HCT116 (cell line): ENCODE measurements around the gene RCSD1. TPM values are rescaled to one million over a fixed set of nuclear protein-coding genes. Genes with fewer than 3 reads are reported as not detected.
A peak's percentile ranks its signal among the peaks of the same experiment; 100 is the strongest.

ENCODE experiments used
- ATAC-seq: fragments of 200-7000 bp; cut with Tn5 transposase; 2 replicates; pipeline ENCODE4 v1.9.1; 2020; ENCODE audit warnings: mild to moderate bottlenecking, moderate library complexity
- BruUV-seq: library from RNA; stranded (reverse); fragments of 400-500 nt; replicated peaks from 2 replicates; lab custom pipeline; 2021; lab: Mats Ljungman, UMichigan
- CTCF ChIA-PET: fragments of 300-600 bp; sonication (Branson Sonifier 250); formaldehyde crosslinking; loops from one replicate; lab custom pipeline; 2021; ENCODE audit warnings: antibody characterized with exemption; lab: Charles Lee
- POLR2A ChIA-PET: fragments of 300-600, 350-600 bp; sonication (Branson Sonifier 250); formaldehyde crosslinking; loops from one replicate; lab custom pipeline; 2021; ENCODE audit warnings: antibody characterized with exemption; lab: Charles Lee
- RAD21 ChIA-PET, 2 experiments: fragments of 300-600 bp; sonication (Branson Sonifier 250); formaldehyde crosslinking; loops; one replicate each; lab custom pipeline; 2023; ENCODE audit warnings: low total read pairs in 2 of 2; ENCODE audit not compliant: uncharacterized antibody in 2 of 2, unreplicated experiment in 2 of 2, low non-redundant PET in 1 of 2; lab: Charles Lee
- DNase-seq: peaks from one replicate; pipeline ENCODE4 v3.0.0-alpha.2; 2010; ENCODE audit warnings: low read depth, low spot score
- H2AFZ ChIP-seq: fragments of 200-600 bp; shearing (Covaris generic), sonication (generic); 2 replicates; pipeline ENCODE4 v1.6.1; 2017; ENCODE audit warnings: low read depth, mixed run types, mixed read lengths, antibody characterized with exemption, low read length; ENCODE audit not compliant: poor library complexity, severe bottlenecking
- H3K27ac ChIP-seq: 2 replicates; pipeline ENCODE4 v1.5.1; 2012; ENCODE audit warnings: low read depth, low read length
- H3K27me3 ChIP-seq: fragments of 200-600 bp; sonication (generic); 2 replicates; pipeline ENCODE4 v1.6.1; 2016; ENCODE audit warnings: mixed run types, low read length, mixed read lengths; ENCODE audit not compliant: insufficient read depth
- H3K36me3 ChIP-seq, 2 experiments: fragments of 200-500 bp in 1 of 2; fragments of 200-600 bp in 1 of 2; sonication (Bioruptor generic) in 1 of 2; sonication (generic) in 1 of 2; 2 replicates each; pipeline versions ENCODE4 v1.5.1 to v1.6.1; 2014 to 2016; ENCODE audit warnings: low read length in 2 of 2, inconsistent platforms in 1 of 2, mixed read lengths in 1 of 2, mixed run types in 1 of 2; ENCODE audit not compliant: insufficient read depth in 2 of 2, control insufficient read depth in 1 of 2
- H3K4me1 ChIP-seq, 2 experiments: fragments of 200-600 bp in 1 of 2; sonication (generic) in 1 of 2; 2 replicates each; pipeline versions ENCODE4 v1.5.1 to v1.6.1; 2012 to 2017; ENCODE audit warnings: low read length in 2 of 2, inconsistent platforms in 1 of 2, mild to moderate bottlenecking in 1 of 2, mixed read lengths in 1 of 2, mixed run types in 1 of 2, moderate library complexity in 1 of 2; ENCODE audit not compliant: insufficient read depth in 2 of 2, control insufficient read depth in 1 of 2
- H3K4me2 ChIP-seq: fragments of 200-600 bp; sonication (generic); 2 replicates; pipeline ENCODE4 v1.6.1; 2017; ENCODE audit warnings: mixed run types, low read length, mixed read lengths
- H3K4me3 ChIP-seq, 2 experiments: fragments of 200-600 bp in 1 of 2; sonication (generic) in 1 of 2; replicated peaks in 1 of 2; 2 replicates each; pipeline ENCODE4 v1.5.1; 2011 to 2016; ENCODE audit warnings: low read length in 2 of 2, control low read depth in 1 of 2, low read depth in 1 of 2, mild to moderate bottlenecking in 1 of 2, mixed read lengths in 1 of 2, mixed run types in 1 of 2
- H3K79me2 ChIP-seq: fragments of 200-600 bp; sonication (generic); 2 replicates; pipeline ENCODE4 v1.6.1; 2017; ENCODE audit warnings: mild to moderate bottlenecking, mixed run types, low read length, moderate library complexity, mixed read lengths; ENCODE audit not compliant: insufficient read depth
- H3K9ac ChIP-seq: fragments of 200-600 bp; sonication (generic); 2 replicates; pipeline ENCODE4 v1.6.1; 2016; ENCODE audit warnings: low read length, mixed read lengths
- H3K9me2 ChIP-seq: fragments of 200-600 bp; sonication (generic), shearing (Covaris generic); 2 replicates; pipeline ENCODE4 v1.6.1; 2017; ENCODE audit warnings: mixed run types, mild to moderate bottlenecking, moderate library complexity; ENCODE audit not compliant: insufficient read depth
- H3K9me3 ChIP-seq, 2 experiments: fragments of 200-500 bp in 1 of 2; fragments of 200-600 bp in 1 of 2; sonication (Bioruptor generic) in 1 of 2; sonication (generic) in 1 of 2; 2 replicates each; pipeline ENCODE4 v1.6.1; 2014 to 2017; ENCODE audit warnings: low read length in 2 of 2, mixed read lengths in 2 of 2, inconsistent platforms in 1 of 2, low read depth in 1 of 2, mild to moderate bottlenecking in 1 of 2, mixed run types in 1 of 2, moderate library complexity in 1 of 2; ENCODE audit not compliant: control insufficient read depth in 1 of 2, insufficient read depth in 1 of 2
- H4K20me1 ChIP-seq: fragments of 200-600 bp; sonication (generic), shearing (Covaris generic); 2 replicates; pipeline ENCODE4 v1.6.1; 2017; ENCODE audit warnings: mixed run types, mild to moderate bottlenecking, moderate library complexity; ENCODE audit not compliant: insufficient read depth
- CBX3 ChIP-seq: IDR thresholded peaks from 2 replicates; pipeline ENCODE4 v1.6.1; 2012; ENCODE audit warnings: low read depth
- EZH2 ChIP-seq: fragments of 200-600 bp; sonication (generic); IDR thresholded peaks from 2 replicates; pipeline ENCODE4 v1.6.1; 2017; ENCODE audit warnings: antibody characterized with exemption, mixed run types
- FOSL1 ChIP-seq: IDR thresholded peaks from 2 replicates; pipeline ENCODE4 v1.6.1; 2012; ENCODE audit warnings: low read depth
- JUND ChIP-seq: IDR thresholded peaks from 2 replicates; pipeline ENCODE4 v1.6.1; 2012
- POLR2A ChIP-seq: IDR thresholded peaks from 2 replicates; pipeline ENCODE4 v1.7.0; 2011; ENCODE audit warnings: borderline replicate concordance; ENCODE audit not compliant: insufficient read depth, insufficient read length; ENCODE audit errors: extremely low read depth
- POLR2AphosphoS5 ChIP-seq: IDR thresholded peaks from 2 replicates; pipeline ENCODE4 v1.6.1; 2011; ENCODE audit warnings: mild to moderate bottlenecking, low read depth, low read length, moderate library complexity
- SIN3A ChIP-seq: IDR thresholded peaks from 2 replicates; pipeline ENCODE4 v1.6.1; 2012; ENCODE audit warnings: low read depth
- SP1 ChIP-seq: IDR thresholded peaks from 2 replicates; pipeline ENCODE4 v1.6.1; 2012; ENCODE audit warnings: low read depth
- YY1 ChIP-seq: IDR thresholded peaks from 2 replicates; pipeline ENCODE4 v1.6.1; 2011; ENCODE audit warnings: low read length, low read depth, moderate library complexity, mild to moderate bottlenecking; ENCODE audit not compliant: insufficient replicate concordance; ENCODE audit errors: extremely low read depth
- ZFX ChIP-seq: fragments of 450-650 bp; IDR thresholded peaks from 2 replicates; pipeline ENCODE4 v1.6.1; 2017
- ZNF274 ChIP-seq: fragments of 200-500 bp; sonication (Bioruptor generic); IDR thresholded peaks from 2 replicates; pipeline ENCODE4 v1.6.1; 2014; ENCODE audit warnings: mild to moderate bottlenecking, low read depth, low read length, inconsistent platforms
- intact Hi-C: fragments of 100-400 bp; cut with micrococcal nuclease; formaldehyde crosslinking; loops from 2 replicates; pipeline ENCODE4 v1.10.0; 2022
- total RNA-seq: library from RNA; stranded (reverse); gene quantifications from one replicate; pipeline ENCODE4 v1.2.1, GENCODE V29; 2021; ENCODE audit not compliant: unreplicated experiment
- TF ChIP-seq, protein P1 (sequence below): IDR thresholded peaks from 2 replicates; pipeline ENCODE4 v1.6.1; 2012
- TF ChIP-seq, protein P2 (sequence below): IDR thresholded peaks from 2 replicates; pipeline ENCODE4 v1.6.1; 2012
- TF ChIP-seq, protein P3 (sequence below), 3 experiments: fragments of 200-600 bp in 1 of 3; sonication (generic) in 1 of 3; IDR thresholded peaks in 2 of 3; conservative IDR thresholded peaks in 1 of 3; 2 replicates each; pipeline ENCODE4 v1.5.1; 2012 to 2017; ENCODE audit warnings: low read depth in 2 of 3, low read length in 2 of 3, antibody characterized with exemption in 1 of 3, borderline replicate concordance in 1 of 3, control low read depth in 1 of 3, mild to moderate bottlenecking in 1 of 3, mixed read lengths in 1 of 3, mixed run types in 1 of 3, moderate library complexity in 1 of 3; ENCODE audit not compliant: insufficient read depth in 1 of 3

Gene RCSD1
- total RNA-seq, 1 experiment from 2014 or later: 0.15 TPM

DNA sequence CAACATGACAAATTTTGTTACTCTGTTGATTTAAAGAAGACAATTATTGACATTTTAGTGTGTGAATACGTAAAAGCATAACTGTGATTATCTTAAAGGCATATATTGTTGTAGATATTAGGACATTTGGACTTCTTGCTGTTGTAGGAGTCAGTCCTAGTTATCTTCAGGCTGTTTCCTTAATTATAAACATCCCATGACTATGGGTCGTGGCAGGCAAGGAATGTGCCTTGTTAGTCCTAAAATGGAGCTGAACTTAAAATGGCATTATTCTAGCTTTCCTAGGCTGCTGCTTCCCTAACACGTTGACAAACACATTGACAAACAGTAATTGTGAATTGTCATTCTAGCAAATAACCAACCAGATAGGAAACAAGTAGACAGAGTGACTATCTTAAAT lies 87.3 kb downstream of the RCSD1 start:
- POLR2A ChIA-PET: no interaction called here
- H3K9me2 ChIP-seq: no peaks in the 10 kb centered on the region
- TF ChIP-seq JUND: no peak
- TF ChIP-seq SIN3A: no peak
- TF ChIP-seq EZH2: no peak
- no peak for TF ChIP-seq SP1
- no peak for TF ChIP-seq POLR2AphosphoS5
- H3K36me3 ChIP-seq: no peaks in the 10 kb centered on the region
- no TSS peak for BruUV-seq
- ATAC-seq (no peak), DNase-seq (no peak)
- no peak overlapping the region for H2AFZ ChIP-seq
- H3K4me1 ChIP-seq: peaks cover 15 to 42% of the 10 kb centered on the region in 2 experiments
- H3K79me2 ChIP-seq: peaks cover 3% of the 10 kb centered on the region
- no peak overlapping the region for H3K4me3 ChIP-seq
- H4K20me1 ChIP-seq: no peaks in the 10 kb centered on the region
- no peak overlapping the region; the same call in 1 of the 2 replicates for H3K27ac ChIP-seq
- CTCF ChIA-PET: interaction anchor here (1.0 to 1.8 kb wide), 3 partner anchors 86 to 365 kb away, joined by 3 to 11 read pairs (median 6); no protein-coding TSS in a partner anchor
- no peaks in the 10 kb centered on the region for H3K27me3 ChIP-seq
- intact Hi-C loops: no loop called here
- H3K9me3 ChIP-seq: no peaks in the 10 kb centered on the region
- H3K4me2 ChIP-seq: peak overlapping the region; percentile 93; the same call in 1 of the 2 replicates
- no peak overlapping the region for H3K9ac ChIP-seq
- RAD21 ChIA-PET: no interaction called here

DNA sequence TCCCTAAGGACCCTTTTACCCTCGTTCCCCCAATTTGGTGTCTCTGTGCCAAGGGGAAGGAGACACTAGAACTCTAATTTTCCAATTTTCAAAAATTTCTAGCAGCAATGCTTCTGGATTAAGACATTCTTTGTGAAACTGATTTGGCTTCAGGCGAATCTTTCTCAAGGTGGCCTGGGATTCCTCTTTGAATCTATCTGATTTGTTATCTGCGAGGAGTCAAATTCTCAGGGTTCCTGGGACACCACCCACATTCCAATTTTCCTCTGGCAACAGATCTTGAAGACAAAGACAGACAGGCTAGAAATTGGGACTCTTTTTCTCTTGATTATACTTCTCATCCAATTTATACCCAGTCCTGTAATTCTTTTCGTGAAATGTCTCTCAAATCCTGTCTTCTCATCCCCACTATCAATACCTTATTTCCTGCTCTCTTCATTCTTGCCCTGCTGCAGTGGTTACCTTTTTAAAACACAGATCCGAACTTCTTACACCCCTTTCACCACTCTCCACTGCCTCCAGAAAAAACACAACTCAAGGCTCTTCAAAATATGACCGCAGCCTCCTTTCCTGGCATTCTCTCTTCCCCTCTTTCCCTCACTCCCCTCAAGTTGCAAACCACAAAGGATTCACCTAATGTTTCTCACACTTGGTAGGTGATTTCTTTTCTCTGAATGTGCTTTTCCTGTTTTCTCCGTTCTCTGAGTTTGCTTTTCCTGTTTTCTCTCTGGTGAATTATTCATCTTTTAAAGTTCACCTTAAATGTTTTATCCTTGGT lies 89.1 kb downstream of the RCSD1 start:
- peak overlapping the region; percentile 5 for H2AFZ ChIP-seq
- no TSS peak for BruUV-seq
- no peaks in the 10 kb centered on the region for H3K9me2 ChIP-seq
- ChIA-PET RAD21 (no interaction called here), POLR2A (no interaction called here)
- H3K27me3 ChIP-seq: no peaks in the 10 kb centered on the region
- H3K27ac ChIP-seq: no peak overlapping the region
- intact Hi-C loops: no loop called here
- DNase-seq: no peak
- peaks cover 20% of the 10 kb centered on the region for H3K79me2 ChIP-seq
- H3K4me1 ChIP-seq: peaks cover 21 to 51% of the 10 kb centered on the region in 2 experiments
- H3K4me2 ChIP-seq: no peak overlapping the region
- H3K36me3 ChIP-seq: no peaks in the 10 kb centered on the region
- ATAC-seq: no peak
- no peak for TF ChIP-seq ZNF274
- TF ChIP-seq, protein P1, sequence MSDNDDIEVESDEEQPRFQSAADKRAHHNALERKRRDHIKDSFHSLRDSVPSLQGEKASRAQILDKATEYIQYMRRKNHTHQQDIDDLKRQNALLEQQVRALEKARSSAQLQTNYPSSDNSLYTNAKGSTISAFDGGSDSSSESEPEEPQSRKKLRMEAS: no peak
- TF ChIP-seq YY1: no peak
- TF ChIP-seq CBX3: no peak
- no peak for TF ChIP-seq SP1
- TF ChIP-seq ZFX: no peak
- TF ChIP-seq, protein P2, sequence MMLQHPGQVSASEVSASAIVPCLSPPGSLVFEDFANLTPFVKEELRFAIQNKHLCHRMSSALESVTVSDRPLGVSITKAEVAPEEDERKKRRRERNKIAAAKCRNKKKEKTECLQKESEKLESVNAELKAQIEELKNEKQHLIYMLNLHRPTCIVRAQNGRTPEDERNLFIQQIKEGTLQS: no peak
- no peak for TF ChIP-seq FOSL1
- TF ChIP-seq POLR2A: no peak
- TF ChIP-seq, protein P3, sequence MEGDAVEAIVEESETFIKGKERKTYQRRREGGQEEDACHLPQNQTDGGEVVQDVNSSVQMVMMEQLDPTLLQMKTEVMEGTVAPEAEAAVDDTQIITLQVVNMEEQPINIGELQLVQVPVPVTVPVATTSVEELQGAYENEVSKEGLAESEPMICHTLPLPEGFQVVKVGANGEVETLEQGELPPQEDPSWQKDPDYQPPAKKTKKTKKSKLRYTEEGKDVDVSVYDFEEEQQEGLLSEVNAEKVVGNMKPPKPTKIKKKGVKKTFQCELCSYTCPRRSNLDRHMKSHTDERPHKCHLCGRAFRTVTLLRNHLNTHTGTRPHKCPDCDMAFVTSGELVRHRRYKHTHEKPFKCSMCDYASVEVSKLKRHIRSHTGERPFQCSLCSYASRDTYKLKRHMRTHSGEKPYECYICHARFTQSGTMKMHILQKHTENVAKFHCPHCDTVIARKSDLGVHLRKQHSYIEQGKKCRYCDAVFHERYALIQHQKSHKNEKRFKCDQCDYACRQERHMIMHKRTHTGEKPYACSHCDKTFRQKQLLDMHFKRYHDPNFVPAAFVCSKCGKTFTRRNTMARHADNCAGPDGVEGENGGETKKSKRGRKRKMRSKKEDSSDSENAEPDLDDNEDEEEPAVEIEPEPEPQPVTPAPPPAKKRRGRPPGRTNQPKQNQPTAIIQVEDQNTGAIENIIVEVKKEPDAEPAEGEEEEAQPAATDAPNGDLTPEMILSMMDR (IDR thresholded peaks at IDR 0.05 in 2 of 3, conservative IDR thresholded peaks at IDR 0.05 in 1 of 3; ENCODE audit: borderline replicate concordance in 1 of 3, insufficient read depth in 1 of 3, low read depth in 2 of 3, low read length in 2 of 3): no peak
- no peak for TF ChIP-seq SIN3A
- TF ChIP-seq, all 23 proteins: peak for 0
- Histone ChIP-seq H4K20me1 (no peaks in the 10 kb centered on the region; the same call in 1 of the 2 replicates), H3K9me3 (no peaks in the 10 kb centered on the region), H3K9ac (no peak overlapping the region), H3K4me3 (no peak overlapping the region)
- CTCF ChIA-PET: no interaction called here
